ENCODE measurements around the gene SAMD11.

- no peak for TF ChIP-seq CTCF (IDR thresholded peaks at IDR 0.05; ENCODE audit: control extremely low read depth in 1 of 3, insufficient read depth in 1 of 3, low read depth in 1 of 3, low read length in 3 of 3)
- peak; percentile 24 for TF ChIP-seq EZH2 (IDR thresholded peaks at IDR 0.05; ENCODE audit: low read depth, low read length, severe bottlenecking)
- no peak for TF ChIP-seq POLR2A (IDR thresholded peaks at IDR 0.05; ENCODE audit: control extremely low read depth in 1 of 2, low read depth in 2 of 2, low read length in 2 of 2)
- no peak for TF ChIP-seq JUN (IDR thresholded peaks at IDR 0.05; ENCODE audit: low read depth, low read length)
- TF ChIP-seq JUND (IDR thresholded peaks at IDR 0.05; ENCODE audit: low read length): no peak
- no peak for TF ChIP-seq E2F6 (IDR thresholded peaks at IDR 0.05)
- TF ChIP-seq GABPA (IDR thresholded peaks at IDR 0.05; ENCODE audit: borderline replicate concordance, insufficient read depth, low read length): peak; percentile 22; the same call in 1 of the 2 replicates
- TF ChIP-seq, protein P1, sequence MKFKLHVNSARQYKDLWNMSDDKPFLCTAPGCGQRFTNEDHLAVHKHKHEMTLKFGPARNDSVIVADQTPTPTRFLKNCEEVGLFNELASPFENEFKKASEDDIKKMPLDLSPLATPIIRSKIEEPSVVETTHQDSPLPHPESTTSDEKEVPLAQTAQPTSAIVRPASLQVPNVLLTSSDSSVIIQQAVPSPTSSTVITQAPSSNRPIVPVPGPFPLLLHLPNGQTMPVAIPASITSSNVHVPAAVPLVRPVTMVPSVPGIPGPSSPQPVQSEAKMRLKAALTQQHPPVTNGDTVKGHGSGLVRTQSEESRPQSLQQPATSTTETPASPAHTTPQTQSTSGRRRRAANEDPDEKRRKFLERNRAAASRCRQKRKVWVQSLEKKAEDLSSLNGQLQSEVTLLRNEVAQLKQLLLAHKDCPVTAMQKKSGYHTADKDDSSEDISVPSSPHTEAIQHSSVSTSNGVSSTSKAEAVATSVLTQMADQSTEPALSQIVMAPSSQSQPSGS (IDR thresholded peaks at IDR 0.05; ENCODE audit: low read length): no peak
- TF ChIP-seq, protein P2, sequence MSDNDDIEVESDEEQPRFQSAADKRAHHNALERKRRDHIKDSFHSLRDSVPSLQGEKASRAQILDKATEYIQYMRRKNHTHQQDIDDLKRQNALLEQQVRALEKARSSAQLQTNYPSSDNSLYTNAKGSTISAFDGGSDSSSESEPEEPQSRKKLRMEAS (IDR thresholded peaks at IDR 0.05): no peak
- TF ChIP-seq CBX5 (IDR thresholded peaks at IDR 0.05; ENCODE audit: low read depth, low read length): no peak
- TF ChIP-seq RXRA (IDR thresholded peaks at IDR 0.05; ENCODE audit: insufficient read depth, low read depth, low read length): no peak
- TF ChIP-seq POU5F1 (IDR thresholded peaks at IDR 0.05; ENCODE audit: low read depth, low read length): no peak
- no peak for TF ChIP-seq SRF (IDR thresholded peaks at IDR 0.05; ENCODE audit: low read depth, low read length)
Measured at GRCh38 chr1:970242-970972, 46.7 kb downstream of the SAMD11 start.
